GM23338 (cell line): ENCODE results near the gene PTER.

ENCODE experiments used
- CREB1 ChIP-seq: fragments of 250-450 bp; sonication (Bioruptor Pico); IDR thresholded peaks from 2 replicates; pipeline ENCODE4 v1.5.0; 2020; ENCODE audit warnings: low read depth, mild to moderate bottlenecking, moderate library complexity
- EZH2 ChIP-seq: fragments of 200-600 bp; sonication (generic); IDR thresholded peaks from one replicate; pipeline ENCODE4 v1.8.0; 2017; ENCODE audit warnings: antibody characterized with exemption, mild to moderate bottlenecking, low read depth; ENCODE audit not compliant: unreplicated experiment
- NANOG ChIP-seq: IDR thresholded peaks from 2 replicates; pipeline ENCODE4 v1.6.1; 2016; ENCODE audit warnings: antibody characterized with exemption, borderline replicate concordance
- POLR2AphosphoS5 ChIP-seq: IDR thresholded peaks from 2 replicates; pipeline ENCODE4 v1.6.1; 2016; ENCODE audit warnings: antibody characterized with exemption, low read depth
- TF ChIP-seq, protein P1 (sequence below), 2 experiments: fragments of 200-600 bp in 1 of 2; sonication (generic) in 1 of 2; conservative IDR thresholded peaks; 2 replicates each; pipeline versions ENCODE4 v1.5.1 to v1.6.1; 2016 to 2017; ENCODE audit warnings: antibody characterized with exemption in 2 of 2, low read depth in 2 of 2, mild to moderate bottlenecking in 2 of 2, moderate library complexity in 1 of 2
- TF ChIP-seq, protein P2 (sequence below): IDR thresholded peaks from one replicate; pipeline ENCODE4 v1.6.1; 2018; ENCODE audit warnings: antibody characterized with exemption; ENCODE audit not compliant: unreplicated experiment

DNA sequence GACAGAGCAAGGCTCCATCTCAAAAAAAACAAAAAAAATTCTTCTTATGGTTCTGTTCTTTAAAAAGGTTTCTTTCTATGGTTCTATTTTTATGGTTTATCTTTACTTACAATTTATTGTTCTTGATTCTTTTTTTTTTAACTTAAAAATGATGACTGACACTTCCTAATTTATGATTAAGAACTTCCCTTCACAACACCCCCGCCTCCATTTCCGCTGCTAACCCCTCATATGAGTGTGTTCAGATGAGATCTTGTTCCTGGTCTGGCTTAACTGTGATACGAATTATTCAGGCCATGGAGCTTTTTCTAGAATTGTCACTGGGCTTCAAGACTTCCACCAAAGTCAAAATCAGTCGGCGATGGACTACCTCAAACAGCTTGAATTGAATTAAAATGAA is 33.9 kb downstream of the PTER start:
- no peak for TF ChIP-seq EZH2
- TF ChIP-seq, protein P1, sequence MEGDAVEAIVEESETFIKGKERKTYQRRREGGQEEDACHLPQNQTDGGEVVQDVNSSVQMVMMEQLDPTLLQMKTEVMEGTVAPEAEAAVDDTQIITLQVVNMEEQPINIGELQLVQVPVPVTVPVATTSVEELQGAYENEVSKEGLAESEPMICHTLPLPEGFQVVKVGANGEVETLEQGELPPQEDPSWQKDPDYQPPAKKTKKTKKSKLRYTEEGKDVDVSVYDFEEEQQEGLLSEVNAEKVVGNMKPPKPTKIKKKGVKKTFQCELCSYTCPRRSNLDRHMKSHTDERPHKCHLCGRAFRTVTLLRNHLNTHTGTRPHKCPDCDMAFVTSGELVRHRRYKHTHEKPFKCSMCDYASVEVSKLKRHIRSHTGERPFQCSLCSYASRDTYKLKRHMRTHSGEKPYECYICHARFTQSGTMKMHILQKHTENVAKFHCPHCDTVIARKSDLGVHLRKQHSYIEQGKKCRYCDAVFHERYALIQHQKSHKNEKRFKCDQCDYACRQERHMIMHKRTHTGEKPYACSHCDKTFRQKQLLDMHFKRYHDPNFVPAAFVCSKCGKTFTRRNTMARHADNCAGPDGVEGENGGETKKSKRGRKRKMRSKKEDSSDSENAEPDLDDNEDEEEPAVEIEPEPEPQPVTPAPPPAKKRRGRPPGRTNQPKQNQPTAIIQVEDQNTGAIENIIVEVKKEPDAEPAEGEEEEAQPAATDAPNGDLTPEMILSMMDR (conservative IDR thresholded peaks at IDR 0.05; ENCODE audit: low read depth in 2 of 2) = no peak
- TF ChIP-seq, protein P2, sequence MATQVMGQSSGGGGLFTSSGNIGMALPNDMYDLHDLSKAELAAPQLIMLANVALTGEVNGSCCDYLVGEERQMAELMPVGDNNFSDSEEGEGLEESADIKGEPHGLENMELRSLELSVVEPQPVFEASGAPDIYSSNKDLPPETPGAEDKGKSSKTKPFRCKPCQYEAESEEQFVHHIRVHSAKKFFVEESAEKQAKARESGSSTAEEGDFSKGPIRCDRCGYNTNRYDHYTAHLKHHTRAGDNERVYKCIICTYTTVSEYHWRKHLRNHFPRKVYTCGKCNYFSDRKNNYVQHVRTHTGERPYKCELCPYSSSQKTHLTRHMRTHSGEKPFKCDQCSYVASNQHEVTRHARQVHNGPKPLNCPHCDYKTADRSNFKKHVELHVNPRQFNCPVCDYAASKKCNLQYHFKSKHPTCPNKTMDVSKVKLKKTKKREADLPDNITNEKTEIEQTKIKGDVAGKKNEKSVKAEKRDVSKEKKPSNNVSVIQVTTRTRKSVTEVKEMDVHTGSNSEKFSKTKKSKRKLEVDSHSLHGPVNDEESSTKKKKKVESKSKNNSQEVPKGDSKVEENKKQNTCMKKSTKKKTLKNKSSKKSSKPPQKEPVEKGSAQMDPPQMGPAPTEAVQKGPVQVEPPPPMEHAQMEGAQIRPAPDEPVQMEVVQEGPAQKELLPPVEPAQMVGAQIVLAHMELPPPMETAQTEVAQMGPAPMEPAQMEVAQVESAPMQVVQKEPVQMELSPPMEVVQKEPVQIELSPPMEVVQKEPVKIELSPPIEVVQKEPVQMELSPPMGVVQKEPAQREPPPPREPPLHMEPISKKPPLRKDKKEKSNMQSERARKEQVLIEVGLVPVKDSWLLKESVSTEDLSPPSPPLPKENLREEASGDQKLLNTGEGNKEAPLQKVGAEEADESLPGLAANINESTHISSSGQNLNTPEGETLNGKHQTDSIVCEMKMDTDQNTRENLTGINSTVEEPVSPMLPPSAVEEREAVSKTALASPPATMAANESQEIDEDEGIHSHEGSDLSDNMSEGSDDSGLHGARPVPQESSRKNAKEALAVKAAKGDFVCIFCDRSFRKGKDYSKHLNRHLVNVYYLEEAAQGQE = no peak
- no peak for TF ChIP-seq NANOG
- TF ChIP-seq POLR2AphosphoS5 = no peak
- TF ChIP-seq CREB1 (CRISPR knock-in tag) = no peak
